ENCODE measurements around the gene TNRC18.
"Not testable (repeated sequence)": the region's sequence is repeated elsewhere in the genome, so short reads cannot be mapped to it uniquely, and the experiment has no call there.

TNRC18 gene

DNA sequence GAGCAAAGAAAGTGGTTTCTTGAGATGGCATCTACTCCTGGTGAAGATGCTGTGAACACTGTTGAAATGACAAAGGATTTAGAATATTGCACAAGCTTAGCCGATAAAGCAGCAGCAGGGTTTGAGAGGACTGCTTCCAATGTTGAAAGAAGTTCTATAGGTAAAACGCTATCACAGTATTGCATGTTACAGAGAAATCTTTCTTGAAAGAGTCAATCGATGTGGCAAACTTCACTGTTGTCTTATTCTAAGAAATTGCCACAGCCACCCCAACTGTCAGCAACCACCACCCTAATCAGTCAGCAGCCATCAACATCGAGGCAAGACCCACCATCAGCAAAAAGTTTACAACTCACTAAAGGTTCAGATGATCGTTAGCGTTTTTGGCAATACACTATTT lies 81.0 kb downstream of the TNRC18 start:
- Mint-ChIP-seq H3K4me3 (no peak overlapping the region), H3K4me1 (ENCODE audit: low read depth) (peaks cover 3% of the 10 kb centered on the region), H3K9me3 (peaks cover 31% of the 10 kb centered on the region), H3K36me3 (ENCODE audit: low read depth) (peaks cover 69% of the 10 kb centered on the region), H3K27ac (no peak overlapping the region), H3K27me3 (ENCODE audit: low read depth) (no peaks in the 10 kb centered on the region)
- no peak for DNase-seq (ENCODE audit: low spot score)

GRCh38 chr7:5339955-5340354 lies 83.7 kb downstream of the TNRC18 start:
- H3K4me1 Mint-ChIP-seq (ENCODE audit: low read depth), result peaks cover 3% of the 10 kb centered on the region
- H3K9me3 Mint-ChIP-seq, result peaks cover 50% of the 10 kb centered on the region
- H3K36me3 Mint-ChIP-seq (ENCODE audit: low read depth), result peaks cover 88% of the 10 kb centered on the region

GRCh38 chr7:5337047-5337446 lies 86.6 kb downstream of the TNRC18 start:
- no peak for DNase-seq (ENCODE audit: low spot score)
- peaks cover 30% of the 10 kb centered on the region for H3K9me3 Mint-ChIP-seq
- no peak overlapping the region for H3K4me3 Mint-ChIP-seq
- peaks cover 9% of the 10 kb centered on the region for H3K4me1 Mint-ChIP-seq (ENCODE audit: low read depth)
- peaks cover 73% of the 10 kb centered on the region for H3K36me3 Mint-ChIP-seq (ENCODE audit: low read depth)
- H3K27ac Mint-ChIP-seq, result no peak overlapping the region
- H3K27me3 Mint-ChIP-seq (ENCODE audit: low read depth), result no peaks in the 10 kb centered on the region

More at GRCh38 chr7:5339955-5340354, 83.7 kb downstream of the TNRC18 start:
- H3K27ac Mint-ChIP-seq, result peak overlapping the region; percentile 55
- no peak for DNase-seq (ENCODE audit: low spot score)
- no peaks in the 10 kb centered on the region for H3K27me3 Mint-ChIP-seq (ENCODE audit: low read depth)
- H3K4me3 Mint-ChIP-seq, result no peak overlapping the region

- Mint-ChIP-seq H3K36me3 (ENCODE audit: low read depth) (peaks cover 69% of the 10 kb centered on the region), H3K27ac (no peak overlapping the region)
Observed at GRCh38 chr7:5334671-5335070, 89.0 kb downstream of the TNRC18 start.

GRCh38 chr7:5333121-5334045 lies 90.3 kb downstream of the TNRC18 start:
- no peaks in the 10 kb centered on the region for H3K27me3 Mint-ChIP-seq (ENCODE audit: low read depth)
- no peak overlapping the region for H3K4me3 Mint-ChIP-seq
- peaks cover 15% of the 10 kb centered on the region for H3K4me1 Mint-ChIP-seq (ENCODE audit: low read depth)
- H3K27ac Mint-ChIP-seq, result no peak overlapping the region
- H3K36me3 Mint-ChIP-seq (ENCODE audit: low read depth), result peaks cover 63% of the 10 kb centered on the region
- peaks cover 27% of the 10 kb centered on the region for H3K9me3 Mint-ChIP-seq
- no peak for DNase-seq (ENCODE audit: low spot score)

More at GRCh38 chr7:5334671-5335070, 89.0 kb downstream of the TNRC18 start:
- Mint-ChIP-seq H3K4me1 (ENCODE audit: low read depth) (peaks cover 15% of the 10 kb centered on the region), H3K9me3 (peaks cover 27% of the 10 kb centered on the region), H3K4me3 (no peak overlapping the region), H3K27me3 (ENCODE audit: low read depth) (no peaks in the 10 kb centered on the region)
- no peak for DNase-seq (ENCODE audit: low spot score)

DNA sequence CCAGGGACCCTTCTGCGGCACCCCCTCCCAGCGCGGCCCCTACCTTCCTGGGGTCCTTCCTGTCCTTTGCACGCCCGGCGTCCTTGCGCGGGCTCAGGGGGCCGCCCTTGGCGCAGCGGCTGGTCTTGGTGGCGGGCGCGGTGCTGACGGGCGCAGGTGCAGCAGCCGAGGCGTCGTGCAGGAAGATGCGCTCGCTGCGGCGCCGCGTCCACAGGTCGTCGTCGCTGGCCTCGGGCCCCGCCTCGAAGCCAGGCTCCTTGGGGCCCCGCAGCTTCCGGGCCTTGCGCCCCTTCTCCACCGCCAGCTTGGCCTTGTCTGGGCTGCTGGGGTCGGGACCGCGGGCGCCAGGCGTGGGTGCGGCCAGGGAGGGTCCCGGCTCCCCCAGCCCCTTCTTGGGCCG lies 91.1 kb downstream of the TNRC18 start:
- Mint-ChIP-seq H3K4me3 (no peak overlapping the region), H3K36me3 (ENCODE audit: low read depth) (peaks cover 55% of the 10 kb centered on the region), H3K27me3 (ENCODE audit: low read depth) (no peaks in the 10 kb centered on the region), H3K9me3 (peaks cover 20% of the 10 kb centered on the region), H3K27ac (no peak overlapping the region), H3K4me1 (ENCODE audit: low read depth) (peaks cover 15% of the 10 kb centered on the region)
- no peak for DNase-seq (ENCODE audit: low spot score)

DNA sequence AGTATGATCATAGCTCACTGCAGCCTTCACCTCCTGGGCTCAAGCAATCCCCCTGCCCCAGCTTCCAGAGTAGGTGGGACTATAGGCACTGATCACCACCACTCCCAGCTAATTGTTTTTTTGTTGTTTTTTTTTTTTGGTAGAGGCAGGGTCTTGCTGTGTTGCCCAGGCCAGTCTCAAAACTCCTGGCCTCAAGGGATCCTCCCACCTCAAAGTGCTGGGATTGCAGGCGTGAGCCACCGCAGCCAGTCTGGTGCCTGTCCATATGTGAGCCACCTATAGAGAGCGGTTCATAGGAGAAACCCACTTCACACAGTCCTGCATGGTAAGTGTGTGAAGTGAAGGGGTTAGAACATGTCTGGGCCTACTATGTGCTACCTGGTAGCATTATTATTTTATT lies 93.3 kb downstream of the TNRC18 start:
- H3K36me3 Mint-ChIP-seq (ENCODE audit: low read depth), result peaks cover 38% of the 10 kb centered on the region
- H3K9me3 Mint-ChIP-seq, result no peaks in the 10 kb centered on the region
- peaks cover 15% of the 10 kb centered on the region for H3K4me1 Mint-ChIP-seq (ENCODE audit: low read depth)
- no peak for DNase-seq (ENCODE audit: low spot score)
- H3K27me3 Mint-ChIP-seq (ENCODE audit: low read depth), result no peaks in the 10 kb centered on the region
- H3K27ac Mint-ChIP-seq, result no peak overlapping the region
- H3K4me3 Mint-ChIP-seq, result no peak overlapping the region

DNA sequence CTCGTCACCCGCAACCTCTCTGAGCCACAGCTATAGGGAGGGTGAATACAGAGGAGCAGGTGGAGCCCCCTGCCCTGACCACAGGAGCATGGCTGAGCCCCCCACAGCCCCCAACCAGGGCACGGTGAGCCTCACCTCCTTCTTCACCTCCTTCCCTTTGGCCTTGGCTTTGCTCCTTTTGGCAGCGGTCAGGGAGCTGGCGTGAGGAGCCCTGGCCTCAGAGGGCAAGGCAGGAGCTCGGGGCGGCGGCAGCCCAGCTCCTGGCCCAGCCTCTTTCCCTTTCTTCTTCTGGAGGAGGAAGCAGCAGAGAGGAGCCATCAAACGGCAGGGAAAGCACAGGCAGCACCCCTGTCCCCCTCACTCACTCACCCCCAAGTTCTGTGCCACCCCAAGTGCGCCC lies 98.7 kb downstream of the TNRC18 start:
- H3K9me3 Mint-ChIP-seq, result peaks cover 2% of the 10 kb centered on the region
- no peak overlapping the region for H3K27ac Mint-ChIP-seq
- H3K4me3 Mint-ChIP-seq, result no peak overlapping the region
- H3K27me3 Mint-ChIP-seq (ENCODE audit: low read depth), result no peaks in the 10 kb centered on the region
- H3K4me1 Mint-ChIP-seq (ENCODE audit: low read depth), result no peaks in the 10 kb centered on the region
- peaks cover 41% of the 10 kb centered on the region for H3K36me3 Mint-ChIP-seq (ENCODE audit: low read depth)
- no peak for DNase-seq (ENCODE audit: low spot score)

- not testable (repeated sequence) for H3K4me3 Mint-ChIP-seq; H3K27me3 Mint-ChIP-seq (ENCODE audit: low read depth); H3K9me3 Mint-ChIP-seq; H3K27ac Mint-ChIP-seq; H3K4me1 Mint-ChIP-seq (ENCODE audit: low read depth); DNase-seq (ENCODE audit: low spot score)
- peaks cover 46% of the 10 kb centered on the region for H3K36me3 Mint-ChIP-seq (ENCODE audit: low read depth)
Observed at GRCh38 chr7:5323800-5324781, 99.5 kb downstream of the TNRC18 start.

GRCh38 chr7:5322621-5323410 lies 100.8 kb downstream of the TNRC18 start:
- Mint-ChIP-seq H3K4me1 (ENCODE audit: low read depth) (no peaks in the 10 kb centered on the region), H3K27ac (no peak overlapping the region), H3K36me3 (ENCODE audit: low read depth) (peaks cover 58% of the 10 kb centered on the region), H3K27me3 (ENCODE audit: low read depth) (no peaks in the 10 kb centered on the region), H3K4me3 (no peak overlapping the region), H3K9me3 (peaks cover 21% of the 10 kb centered on the region)
- DNase-seq (ENCODE audit: low spot score), result no peak

- no peak for DNase-seq (ENCODE audit: low spot score)
- H3K4me1 Mint-ChIP-seq (ENCODE audit: low read depth), result no peaks in the 10 kb centered on the region
- H3K27me3 Mint-ChIP-seq (ENCODE audit: low read depth), result no peaks in the 10 kb centered on the region
- peaks cover 61% of the 10 kb centered on the region for H3K36me3 Mint-ChIP-seq (ENCODE audit: low read depth)
- H3K27ac Mint-ChIP-seq, result no peak overlapping the region
- no peak overlapping the region for H3K4me3 Mint-ChIP-seq
- H3K9me3 Mint-ChIP-seq, result peaks cover 25% of the 10 kb centered on the region
Observed at GRCh38 chr7:5320802-5321396, 102.7 kb downstream of the TNRC18 start.

GRCh38 chr7:5320391-5320790 lies 103.2 kb downstream of the TNRC18 start:
- H3K36me3 Mint-ChIP-seq (ENCODE audit: low read depth), result peaks cover 64% of the 10 kb centered on the region
- no peaks in the 10 kb centered on the region for H3K27me3 Mint-ChIP-seq (ENCODE audit: low read depth)
- H3K4me1 Mint-ChIP-seq (ENCODE audit: low read depth), result no peaks in the 10 kb centered on the region
- peaks cover 25% of the 10 kb centered on the region for H3K9me3 Mint-ChIP-seq
- H3K27ac Mint-ChIP-seq, result no peak overlapping the region
- no peak overlapping the region for H3K4me3 Mint-ChIP-seq
- no peak for DNase-seq (ENCODE audit: low spot score)

GRCh38 chr7:5318613-5319012 lies 105.0 kb downstream of the TNRC18 start:
- Mint-ChIP-seq H3K36me3 (ENCODE audit: low read depth) (peaks cover 58% of the 10 kb centered on the region), H3K9me3 (peaks cover 25% of the 10 kb centered on the region)
- H3K27ac Mint-ChIP-seq; H3K4me3 Mint-ChIP-seq; DNase-seq (ENCODE audit: low spot score); H3K27me3 Mint-ChIP-seq (ENCODE audit: low read depth); H3K4me1 Mint-ChIP-seq (ENCODE audit: low read depth): not testable (repeated sequence)

Data from T-helper 2 cell treated with Interferon-gamma antibody and Interleukin-4, amounts not matched to agents 5 μg/mL and 100 μg/mL, for 36 hours (primary cell).